HG03378 (cell line): Measurements from ENCODE around the gene APLP1.
"Not testable (repeated sequence)": the region's sequence is repeated elsewhere in the genome, so short reads cannot be mapped to it uniquely, and the experiment has no call there.

Experiments
- ATAC-seq: cut with Tn5 transposase; IDR thresholded peaks from one replicate; pipeline ENCODE4 v1.9.1; 2021; ENCODE audit warnings: mild to moderate bottlenecking, moderate library complexity; ENCODE audit not compliant: unreplicated experiment

Gene APLP1

GRCh38 chr19:35903550-35904179 lies 35.3 kb downstream of the APLP1 start:
- ATAC-seq = no peak

- ATAC-seq = no peak
Observed at GRCh38 chr19:35904311-35905068, 36.1 kb downstream of the APLP1 start.

- no peak for ATAC-seq
Observed at GRCh38 chr19:35905178-35905727, 36.9 kb downstream of the APLP1 start.

- no peak for ATAC-seq
Observed at GRCh38 chr19:35907377-35907745, 39.0 kb downstream of the APLP1 start.

GRCh38 chr19:35908010-35908441 lies 39.7 kb downstream of the APLP1 start, which contains the start of gene TYROBP:
Gene TYROBP, minus strand, starts transcription at chr19:35908295. Its CDS starts 67 bp downstream, at chr19:35908228.
- no peak for ATAC-seq

GRCh38 chr19:35908973-35909683 lies 40.8 kb downstream of the APLP1 start:
- no peak for ATAC-seq

- no peak for ATAC-seq
Observed at GRCh38 chr19:35909684-35910035, 41.3 kb downstream of the APLP1 start.

- ATAC-seq = not testable (repeated sequence)
Observed at GRCh38 chr19:35910355-35910754, 42.0 kb downstream of the APLP1 start.

- ATAC-seq = no peak
Observed at GRCh38 chr19:35911173-35911572, 42.8 kb downstream of the APLP1 start.

GRCh38 chr19:35911790-35912189 lies 43.4 kb downstream of the APLP1 start:
- ATAC-seq = no peak

GRCh38 chr19:35913589-35913988 lies 45.2 kb downstream of the APLP1 start:
- ATAC-seq = no peak

- ATAC-seq = no peak
Observed at GRCh38 chr19:35915443-35915842, 47.1 kb downstream of the APLP1 start.

GRCh38 chr19:35919306-35919705 lies 50.9 kb downstream of the APLP1 start:
- ATAC-seq = no peak

GRCh38 chr19:35921012-35921411 lies 52.6 kb downstream of the APLP1 start:
- ATAC-seq = no peak

GRCh38 chr19:35925501-35925900 lies 57.1 kb downstream of the APLP1 start:
- ATAC-seq = no peak

GRCh38 chr19:35928507-35928906 lies 60.1 kb downstream of the APLP1 start:
- ATAC-seq = no peak
